ENCODE measurements around the gene SEMA4C. TPM values are rescaled to one million over a fixed set of nuclear protein-coding genes. Genes with fewer than 3 reads are reported as not detected.

SEMA4C gene
- total and polyA plus RNA-seq, 2 of the 4 experiments (the other 2 are of a cell fraction) = 15.8 to 24.3 TPM

DNA sequence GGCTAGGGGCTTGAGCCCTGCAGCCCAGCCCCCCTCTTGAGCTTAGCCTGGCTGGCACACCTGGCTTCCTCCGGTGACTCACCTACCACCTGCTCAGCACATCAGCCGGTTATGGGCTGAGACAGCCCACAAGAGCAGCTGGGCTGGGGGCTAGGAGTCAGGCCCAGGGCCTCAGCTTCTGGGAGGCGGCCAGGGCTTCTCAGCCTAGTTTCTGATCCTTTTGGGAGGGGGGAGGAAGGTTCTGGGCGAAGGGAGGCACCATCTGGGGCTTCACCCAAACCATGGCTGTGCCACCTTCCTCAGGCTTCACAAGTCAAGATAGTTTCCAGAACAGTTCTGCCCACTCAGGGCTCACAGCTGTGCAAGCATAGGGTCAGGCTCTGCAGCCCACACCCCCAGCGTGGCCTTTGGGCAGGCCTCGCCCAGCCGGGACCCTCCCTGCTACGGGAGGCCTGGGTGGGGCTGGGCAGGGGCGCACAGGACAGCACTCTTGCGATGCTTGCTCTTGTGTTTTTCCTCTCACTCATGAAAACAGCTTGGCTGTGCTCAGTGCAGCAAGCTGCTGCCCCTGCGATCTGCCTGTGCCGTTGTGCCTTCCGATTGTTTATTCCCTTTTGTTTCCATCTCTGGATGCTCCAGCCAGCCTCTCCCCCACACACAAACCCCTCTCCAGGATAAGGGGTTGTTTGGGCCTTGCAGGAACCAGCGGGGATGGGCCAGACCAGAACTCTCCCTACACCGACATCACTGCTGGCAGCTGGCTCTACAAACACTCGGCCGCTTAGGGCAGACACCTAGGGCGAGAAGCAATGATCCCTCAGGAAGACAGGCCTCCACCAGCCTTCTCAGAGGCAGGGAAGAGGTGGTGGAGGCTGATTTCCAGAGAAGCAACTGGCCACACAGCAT lies 26.1 kb upstream of the SEMA4C start:
- Histone ChIP-seq H4K8ac (ENCODE audit: low read depth in 2 of 2, low read length in 2 of 2) (no peak overlapping the region), H3K27me3 (ENCODE audit: control insufficient read depth, insufficient read depth, low read length) (no peaks in the 10 kb centered on the region; the same call in 1 of the 2 replicates), H3K23ac (ENCODE audit: low read depth, low read length) (no peak overlapping the region), H3K9me3 (ENCODE audit: control insufficient read depth, insufficient read depth, low read length) (no peaks in the 10 kb centered on the region), H2BK20ac (ENCODE audit: low read depth, low read length) (no peak overlapping the region), H4K91ac (ENCODE audit: insufficient read depth, low read depth, low read length) (no peak overlapping the region), H3K4ac (ENCODE audit: low read depth, low read length) (no peak overlapping the region), H3K4me1 (ENCODE audit: control insufficient read depth, insufficient read depth, low read length) (peaks cover 12% of the 10 kb centered on the region), H3K79me1 (ENCODE audit: low read depth in 1 of 2, low read length in 2 of 2) (no peaks in the 10 kb centered on the region), H3K36me3 (ENCODE audit: control insufficient read depth, insufficient read depth, low read length) (no peaks in the 10 kb centered on the region), H3K9ac (ENCODE audit: low read depth, low read length) (no peak overlapping the region), H2AK5ac (ENCODE audit: low read depth, low read length) (no peak overlapping the region), H3K18ac (ENCODE audit: low read depth, low read length) (no peak overlapping the region), H2AK9ac (replicated peaks; ENCODE audit: low read depth, low read length, poor library complexity) (no peak overlapping the region), H3K9me1 (ENCODE audit: insufficient read depth, low read length) (peaks cover 11% of the 10 kb centered on the region), H4K5ac (ENCODE audit: low read depth, low read length) (no peak overlapping the region), H3K14ac (replicated peaks; ENCODE audit: low read depth, low read length) (no peak overlapping the region), H2BK5ac (ENCODE audit: low read depth, low read length, poor library complexity, severe bottlenecking) (no peak overlapping the region), H2BK120ac (ENCODE audit: low read depth, low read length) (no peak overlapping the region), H2BK15ac (ENCODE audit: low read depth, low read length) (no peak overlapping the region), H3K4me3 (ENCODE audit: insufficient read depth, low read depth, low read length) (no peak overlapping the region), H3K4me2 (ENCODE audit: low read depth, low read length) (no peak overlapping the region), H3K56ac (ENCODE audit: extremely low read depth, insufficient read depth, low read length) (no peak overlapping the region), H2AFZ (replicated peaks; ENCODE audit: low read length, poor library complexity) (peak overlapping the region; percentile 41), H4K20me1 (ENCODE audit: insufficient read depth, low read length) (no peaks in the 10 kb centered on the region), H3K27ac (ENCODE audit: insufficient read depth, low read length) (no peak overlapping the region)
- intact Hi-C loops (cut with micrococcal nuclease) = no loop called here
- CTCF ChIA-PET = no interaction called here
- POLR2A ChIA-PET (ENCODE audit: unreplicated experiment) = no interaction called here
- in situ Hi-C loops (cut with MboI; ENCODE audit: low sequenced_read_pairs) = no loop called here
- dilution Hi-C loops (cut with HindIII; ENCODE audit: low sequenced_read_pairs, unreplicated experiment) = no loop called here
- ATAC-seq (ENCODE audit: low read depth) (no peak), DNase-seq (no peak)
- BruUV-seq (replicated peaks) = no TSS peak
- 48% methylated on average over 4 of the region's 18 CpGs; no CpG with 5 or more reads in 1 of the 2 experiments for WGBS, 2 experiments (ENCODE audit: extremely low coverage in 2 of 2, insufficient read length in 1 of 2)
- TF ChIP-seq BHLHE40 (IDR thresholded peaks at IDR 0.05; ENCODE audit: low read depth, low read length) (no peak), POLR2A (IDR thresholded peaks at IDR 0.05; ENCODE audit: low read depth, low read length) (no peak), CEBPB (IDR thresholded peaks at IDR 0.05; ENCODE audit: low read depth, low read length) (no peak), RAD21 (IDR thresholded peaks at IDR 0.05; ENCODE audit: low read length) (no peak), USF2 (IDR thresholded peaks at IDR 0.05; ENCODE audit: low read depth, low read length) (no peak), NFE2L2 (IDR thresholded peaks at IDR 0.05; ENCODE audit: low read depth, low read length) (no peak), RCOR1 (IDR thresholded peaks at IDR 0.05; ENCODE audit: insufficient replicate concordance, low read length) (no peak), MXI1 (IDR thresholded peaks at IDR 0.05; ENCODE audit: borderline replicate concordance, low read depth, low read length) (no peak), ELK1 (IDR thresholded peaks at IDR 0.05; ENCODE audit: borderline replicate concordance, low read depth, low read length) (no peak), MAFK (IDR thresholded peaks at IDR 0.05; ENCODE audit: low read depth, low read length) (no peak), CHD1 (IDR thresholded peaks at IDR 0.05; ENCODE audit: low read depth, low read length) (no peak), SMC3 (IDR thresholded peaks at IDR 0.05; ENCODE audit: low read depth, low read length) (no peak), MAZ (IDR thresholded peaks at IDR 0.05; ENCODE audit: borderline replicate concordance, low read depth, low read length) (no peak), FOS (IDR thresholded peaks at IDR 0.05; ENCODE audit: low read depth, low read length) (no peak)
- TF ChIP-seq, protein P1, sequence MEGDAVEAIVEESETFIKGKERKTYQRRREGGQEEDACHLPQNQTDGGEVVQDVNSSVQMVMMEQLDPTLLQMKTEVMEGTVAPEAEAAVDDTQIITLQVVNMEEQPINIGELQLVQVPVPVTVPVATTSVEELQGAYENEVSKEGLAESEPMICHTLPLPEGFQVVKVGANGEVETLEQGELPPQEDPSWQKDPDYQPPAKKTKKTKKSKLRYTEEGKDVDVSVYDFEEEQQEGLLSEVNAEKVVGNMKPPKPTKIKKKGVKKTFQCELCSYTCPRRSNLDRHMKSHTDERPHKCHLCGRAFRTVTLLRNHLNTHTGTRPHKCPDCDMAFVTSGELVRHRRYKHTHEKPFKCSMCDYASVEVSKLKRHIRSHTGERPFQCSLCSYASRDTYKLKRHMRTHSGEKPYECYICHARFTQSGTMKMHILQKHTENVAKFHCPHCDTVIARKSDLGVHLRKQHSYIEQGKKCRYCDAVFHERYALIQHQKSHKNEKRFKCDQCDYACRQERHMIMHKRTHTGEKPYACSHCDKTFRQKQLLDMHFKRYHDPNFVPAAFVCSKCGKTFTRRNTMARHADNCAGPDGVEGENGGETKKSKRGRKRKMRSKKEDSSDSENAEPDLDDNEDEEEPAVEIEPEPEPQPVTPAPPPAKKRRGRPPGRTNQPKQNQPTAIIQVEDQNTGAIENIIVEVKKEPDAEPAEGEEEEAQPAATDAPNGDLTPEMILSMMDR (conservative IDR thresholded peaks at IDR 0.05; ENCODE audit: low read depth, low read length) = no peak
